K562 (cell line): Measurements from ENCODE around the gene DYNC2LI1. TPM values are rescaled to one million over a fixed set of nuclear protein-coding genes. Genes with fewer than 3 reads are reported as not detected.
A peak's percentile ranks its signal among the peaks of the same experiment; 100 is the strongest.

Source experiments
- ATAC-seq: fragments of 200-7000 bp; cut with Tn5 transposase; 3 replicates; pipeline ENCODE4 v1.9.1; 2020; ENCODE audit warnings: moderate library complexity
- BruUV-seq: library from RNA; stranded (reverse); fragments of 400-500 nt; replicated peaks from 2 replicates; lab custom pipeline; 2021; lab: Mats Ljungman, UMichigan
- CTCF ChIA-PET: fragments of 300-600 bp; formaldehyde crosslinking; extraction: SDS; loops from one replicate; lab custom pipeline; 2021; ENCODE audit warnings: low intra/inter-chr PET ratio; lab: Yijun Ruan, JAX
- POLR2A ChIA-PET: fragments of 300-600, 350-650 bp; sonication (Branson Sonifier 250); formaldehyde crosslinking; extraction: SDS; loops from one replicate; lab custom pipeline; 2021; ENCODE audit warnings: antibody characterized with exemption, inconsistent platforms; lab: Yijun Ruan, JAX
- DNase-seq, 4 experiments: peaks; one replicate each; pipeline versions ENCODE4 v3.0.0 to v3.0.0-alpha.2; 2011 to 2018; ENCODE audit warnings: low spot score in 3 of 4, mixed read lengths in 3 of 4; ENCODE audit errors: extremely low read depth in 1 of 4
- FAIRE-seq: peaks from 2 replicates; lab custom pipeline; 2011; peaks lifted over from hg19 to GRCh38; lab: Jason Lieb, UNC
- H2AFZ ChIP-seq: 2 replicates; pipeline ENCODE4 v1.6.0; 2011; ENCODE audit warnings: low read depth, low read length, control low read depth, inconsistent platforms
- H3K27ac ChIP-seq: fragments of 200-600 bp; 3 replicates; pipeline ENCODE4 v1.8.0; 2011; ENCODE audit warnings: low read depth, mild to moderate bottlenecking, control low read depth, inconsistent platforms, low read length, moderate library complexity, mixed read lengths; ENCODE audit errors: extremely low read depth
- H3K27me3 ChIP-seq, 2 experiments: fragments of 300-600 bp in 1 of 2; 2 replicates in 1 of 2; 3 replicates in 1 of 2; pipeline versions ENCODE4 v1.6.0 to v1.8.0; 2011; ENCODE audit warnings: inconsistent platforms in 2 of 2, low read length in 2 of 2, mild to moderate bottlenecking in 1 of 2, mixed read lengths in 1 of 2, moderate library complexity in 1 of 2; ENCODE audit not compliant: control insufficient read depth in 2 of 2, insufficient read depth in 2 of 2
- H3K36me3 ChIP-seq: fragments of 300-600 bp; 3 replicates; pipeline ENCODE4 v1.8.0; 2011; ENCODE audit warnings: mild to moderate bottlenecking, low read length, inconsistent platforms; ENCODE audit not compliant: control insufficient read depth, insufficient read depth
- H3K4me1 ChIP-seq, 2 experiments: fragments of 200-600 bp in 1 of 2; replicated peaks in 1 of 2; 2 replicates in 1 of 2; 3 replicates in 1 of 2; pipeline versions ENCODE4 v1.5.1 to v1.8.0; 2011; ENCODE audit warnings: inconsistent platforms in 2 of 2, low read length in 2 of 2, mild to moderate bottlenecking in 1 of 2, mixed read lengths in 1 of 2, moderate library complexity in 1 of 2; ENCODE audit not compliant: control insufficient read depth in 2 of 2, insufficient read depth in 2 of 2
- H3K4me2 ChIP-seq: 2 replicates; pipeline ENCODE4 v1.6.1; 2011; ENCODE audit warnings: low read length, control low read depth, inconsistent platforms, mixed read lengths; ENCODE audit not compliant: insufficient read depth
- H3K4me3 ChIP-seq: fragments of 200-600 bp; sonication (generic), shearing (Covaris generic); 2 replicates; pipeline ENCODE4 v1.5.1; 2016; ENCODE audit warnings: control low read depth, inconsistent platforms
- H3K79me2 ChIP-seq: fragments of 200-600 bp; 3 replicates; pipeline ENCODE4 v1.8.0; 2011; ENCODE audit warnings: low read length, inconsistent platforms; ENCODE audit not compliant: control insufficient read depth, insufficient read depth
- H3K9ac ChIP-seq, 2 experiments: 2 replicates each; pipeline versions ENCODE4 v1.6.0 to v1.6.1; 2011; ENCODE audit warnings: low read depth in 2 of 2, low read length in 2 of 2, control low read depth in 1 of 2, inconsistent platforms in 1 of 2, mild to moderate bottlenecking in 1 of 2, mixed read lengths in 1 of 2; ENCODE audit not compliant: insufficient read depth in 1 of 2
- H3K9me1 ChIP-seq: one replicate; pipeline ENCODE4 v1.6.0; 2011; ENCODE audit warnings: inconsistent platforms, mild to moderate bottlenecking, low read length, moderate library complexity; ENCODE audit not compliant: control insufficient read depth, insufficient read depth
- H3K9me3 ChIP-seq: replicated peaks from 2 replicates; pipeline ENCODE4 v1.5.1; 2011; ENCODE audit warnings: low read depth, low read length, inconsistent platforms; ENCODE audit not compliant: control insufficient read depth, insufficient read depth
- H4K20me1 ChIP-seq: replicated peaks from 2 replicates; pipeline ENCODE4 v1.6.1; 2011; ENCODE audit warnings: low read length, inconsistent platforms, mixed read lengths; ENCODE audit not compliant: control insufficient read depth, insufficient read depth
- CREM ChIP-seq: IDR thresholded peaks from 2 replicates; pipeline ENCODE4 v1.6.1; 2014; ENCODE audit warnings: antibody characterized with exemption, low read depth
- MECOM ChIP-seq: fragments of 250-450 bp; sonication (Bioruptor Pico); IDR thresholded peaks from 2 replicates; pipeline ENCODE4 v1.8.0; 2022; ENCODE audit warnings: inconsistent platforms
- NCOA1 ChIP-seq: fragments of 450-650 bp; IDR thresholded peaks from 2 replicates; pipeline ENCODE4 v1.6.1; 2016; ENCODE audit warnings: low read depth
- NELFE ChIP-seq: IDR thresholded peaks from 2 replicates; pipeline ENCODE4 v1.6.1; 2011; ENCODE audit warnings: mild to moderate bottlenecking; ENCODE audit not compliant: insufficient read depth, insufficient read length
- ZBTB26 ChIP-seq: fragments of 450-650 bp; formaldehyde crosslinking; IDR thresholded peaks from 2 replicates; pipeline ENCODE4 v1.4.0; 2022; ENCODE audit warnings: missing genetic modification characterization
- WGBS: fragments of 100-300 bp; shearing (Covaris generic); methylation state at CpG from one replicate; pipeline ENCODE4 v1.1.6; 2016; ENCODE audit warnings: low coverage, mixed read lengths; ENCODE audit not compliant: insufficient coverage; ENCODE audit errors: missing lambda C conversion rate; 5-methylcytosine and 5-hydroxymethylcytosine counted together
- in situ Hi-C: fragments of 300-500 bp; cut with MboI; formaldehyde crosslinking; loops from 4 replicates; pipeline ENCODE4 v1.15.0; 2018; ENCODE audit warnings: inconsistent platforms, mixed read lengths
- intact Hi-C: fragments of 100-400 bp; cut with micrococcal nuclease; formaldehyde crosslinking; loops from 2 replicates; pipeline ENCODE4 v1.14.2; 2022
- polyA plus RNA-seq, 8 experiments: library from polyadenylated mRNA; depleted of rRNA in 4 of 8; stranded (reverse) in 5 of 8; unstranded in 3 of 8; fragments of >200 nt; fragmentation: Nextera tagmentation in 2 of 8; fragmentation: Illumina TruSeq in 1 of 8; extraction: Ambion mirVana in 2 of 8; extraction: Trizol in 1 of 8; gene quantifications; 2 replicates each; pipeline versions ENCODE4 v1.2.1 to v1.2.3, GENCODE V29; 2011 to 2014; ENCODE audit warnings: inconsistent platforms in 1 of 8, missing spikeins in 1 of 8
- total RNA-seq, 7 experiments: library from RNA; depleted of rRNA in 6 of 7; stranded (reverse); fragments of >200 nt in 6 of 7; fragmentation: Illumina TruSeq in 2 of 7; extraction: Trizol in 2 of 7; gene quantifications; 2 replicates each; pipeline versions ENCODE4 v1.2.1 to v1.2.3, GENCODE V29; 2011 to 2021; ENCODE audit warnings: low replicate concordance in 1 of 7

The DYNC2LI1 gene
- total and polyA plus RNA-seq, 9 of the 15 experiments (the other 6 are each of a cell fraction or from before 2014, with no cell fraction given): 12.5 to 42.2 (median 25.8) TPM

GRCh38 chr2:43839776-43840564 is 66.1 kb downstream of the DYNC2LI1 start (continued):
- TF ChIP-seq MECOM (CRISPR knock-in tag) (no peak), CREM (no peak), NELFE (no peak), NCOA1 (no peak)
- TF ChIP-seq, all 486 proteins: peak for 0

- ATAC-seq (no peak), FAIRE-seq (no peak), DNase-seq (peak in 2 of 4 experiments; percentile 2)
- H3K9me1 ChIP-seq: no peaks in the 10 kb centered on the region
- no peak overlapping the region for H3K4me2 ChIP-seq
- no peaks in the 10 kb centered on the region for H3K79me2 ChIP-seq
- intact Hi-C loops (no loop called here), in situ Hi-C loops (no loop called here)
- H3K9me3 ChIP-seq: no peaks in the 10 kb centered on the region
- peaks cover 40 to 63% of the 10 kb centered on the region in 2 experiments for H3K27me3 ChIP-seq
- H3K27ac ChIP-seq: no peak overlapping the region
- no peak for TF ChIP-seq ZBTB26 (CRISPR knock-in tag)
- 2% methylated on average over 5 of the region's 5 CpGs for WGBS
- CTCF ChIA-PET: no interaction called here
- no peak overlapping the region for H3K4me3 ChIP-seq
- H3K4me1 ChIP-seq: peaks cover 2 to 10% of the 10 kb centered on the region in 2 experiments; a peak in 3 of 5 replicates
- POLR2A ChIA-PET: interaction anchor here (0.7 kb wide), 1 partner anchor 914 kb away, joined by 3 read pairs; no protein-coding TSS in a partner anchor
- no peaks in the 10 kb centered on the region for H3K36me3 ChIP-seq
- BruUV-seq: no TSS peak
- no peak overlapping the region for H3K9ac ChIP-seq
- no peaks in the 10 kb centered on the region for H4K20me1 ChIP-seq
- H2AFZ ChIP-seq: no peak overlapping the region
Observed at GRCh38 chr2:43840965-43841364, 67.1 kb downstream of the DYNC2LI1 start.
